HepG2 (cell line): ENCODE results near the gene TOMM22. TPM values are rescaled to one million over a fixed set of nuclear protein-coding genes. Genes with fewer than 3 reads are reported as not detected.

ENCODE experiments used
- ATAD3A ChIP-seq: sonication (generic); formaldehyde crosslinking; IDR thresholded peaks from 2 replicates; pipeline ENCODE4 v1.4.0; 2020; ENCODE audit warnings: missing genetic modification reagents
- KIAA2018 ChIP-seq: sonication (generic); formaldehyde crosslinking; IDR thresholded peaks from 2 replicates; pipeline ENCODE4 v1.5.0; 2020; ENCODE audit warnings: mild to moderate bottlenecking, missing genetic modification reagents, borderline replicate concordance
- KLF12 ChIP-seq: sonication (generic); formaldehyde crosslinking; IDR thresholded peaks from 2 replicates; pipeline ENCODE4 v1.4.0; 2020; ENCODE audit warnings: missing genetic modification reagents, borderline replicate concordance
- MTA1 ChIP-seq: sonication (generic); formaldehyde crosslinking; IDR thresholded peaks from 2 replicates; pipeline ENCODE4 v1.4.0; 2020; ENCODE audit warnings: missing genetic modification reagents, mild to moderate bottlenecking, borderline replicate concordance
- MZF1 ChIP-seq: sonication (generic); formaldehyde crosslinking; IDR thresholded peaks from 2 replicates; pipeline ENCODE4 v1.8.1; 2023; ENCODE audit warnings: mild to moderate bottlenecking, missing genetic modification reagents, borderline replicate concordance
- POLR2G ChIP-seq: fragments of 200-400 bp; formaldehyde crosslinking; IDR thresholded peaks from 2 replicates; pipeline ENCODE4 v1.6.1; 2018; ENCODE audit warnings: mild to moderate bottlenecking, low read depth, low read length, moderate library complexity
- RFXAP ChIP-seq: sonication (generic); formaldehyde crosslinking; IDR thresholded peaks from 2 replicates; pipeline ENCODE4 v1.4.0; 2020; ENCODE audit warnings: missing genetic modification reagents, borderline replicate concordance
- TAF15 ChIP-seq: fragments of 200-400 bp; formaldehyde crosslinking; IDR thresholded peaks from one replicate; pipeline ENCODE4 v1.6.1; 2018; ENCODE audit warnings: mild to moderate bottlenecking, low read depth, low read length; ENCODE audit not compliant: poor library complexity, severe bottlenecking
- TERF1 ChIP-seq: sonication (generic); formaldehyde crosslinking; IDR thresholded peaks from 2 replicates; pipeline ENCODE4 v1.8.0; 2022; ENCODE audit warnings: mild to moderate bottlenecking, missing genetic modification reagents, moderate library complexity
- ZBTB7A ChIP-seq: sonication (generic); formaldehyde crosslinking; IDR thresholded peaks from 2 replicates; pipeline ENCODE4 v1.8.0; 2022; ENCODE audit warnings: mild to moderate bottlenecking, missing genetic modification reagents
- ZNF24 ChIP-seq: fragments of 450-650 bp; IDR thresholded peaks from 2 replicates; pipeline ENCODE4 v1.6.1; 2017; ENCODE audit warnings: antibody characterized with exemption, mild to moderate bottlenecking
- ZNF713 ChIP-seq: sonication (generic); formaldehyde crosslinking; IDR thresholded peaks from 2 replicates; pipeline ENCODE4 v1.4.0; 2020; ENCODE audit warnings: mild to moderate bottlenecking, missing genetic modification reagents
- ZNF768 ChIP-seq: sonication (generic); formaldehyde crosslinking; IDR thresholded peaks from 2 replicates; pipeline ENCODE4 v1.4.0; 2020; ENCODE audit warnings: missing genetic modification reagents
- polyA plus RNA-seq, 8 experiments: library from polyadenylated mRNA; depleted of rRNA in 3 of 8; stranded (reverse) in 7 of 8; unstranded in 1 of 8; fragments of >200 nt; fragmentation: Illumina TruSeq in 4 of 8; extraction: Trizol in 4 of 8; gene quantifications; 2 replicates each; pipeline versions ENCODE4 v1.2.1 to v1.2.3, GENCODE V29; 2011 to 2016; ENCODE audit warnings: low read depth in 4 of 8, missing spikeins in 1 of 8, mixed read lengths in 1 of 8; ENCODE audit not compliant: insufficient read depth in 1 of 8
- total RNA-seq, 5 experiments: library from RNA; depleted of rRNA; stranded (reverse); fragments of >200 nt; fragmentation: Illumina TruSeq; extraction: Trizol; gene quantifications; 2 replicates each; pipeline ENCODE4 v1.2.3, GENCODE V29; 2016; ENCODE audit warnings: low read depth in 1 of 5
- TF ChIP-seq, protein P1 (sequence below): sonication (generic); formaldehyde crosslinking; IDR thresholded peaks from 2 replicates; pipeline ENCODE4 v1.5.0; 2020; ENCODE audit warnings: missing genetic modification reagents
- TF ChIP-seq, protein P2 (sequence below): sonication (generic); formaldehyde crosslinking; IDR thresholded peaks from 2 replicates; pipeline ENCODE4 v1.5.1; 2020; ENCODE audit warnings: missing genetic modification reagents, mild to moderate bottlenecking, borderline replicate concordance
- TF ChIP-seq, protein P3 (sequence below): IDR thresholded peaks from 2 replicates; pipeline ENCODE4 v1.6.1; 2016; ENCODE audit warnings: mild to moderate bottlenecking

TOMM22 gene
- total and polyA plus RNA-seq, 2 of the 13 experiments (the other 11 are each of a cell fraction or from before 2014, with no cell fraction given): 46.9 to 118 TPM

- TF ChIP-seq KIAA2018: no peak
- TF ChIP-seq MZF1 (CRISPR knock-in tag): no peak
- no peak for TF ChIP-seq KLF12
- TF ChIP-seq, protein P1, sequence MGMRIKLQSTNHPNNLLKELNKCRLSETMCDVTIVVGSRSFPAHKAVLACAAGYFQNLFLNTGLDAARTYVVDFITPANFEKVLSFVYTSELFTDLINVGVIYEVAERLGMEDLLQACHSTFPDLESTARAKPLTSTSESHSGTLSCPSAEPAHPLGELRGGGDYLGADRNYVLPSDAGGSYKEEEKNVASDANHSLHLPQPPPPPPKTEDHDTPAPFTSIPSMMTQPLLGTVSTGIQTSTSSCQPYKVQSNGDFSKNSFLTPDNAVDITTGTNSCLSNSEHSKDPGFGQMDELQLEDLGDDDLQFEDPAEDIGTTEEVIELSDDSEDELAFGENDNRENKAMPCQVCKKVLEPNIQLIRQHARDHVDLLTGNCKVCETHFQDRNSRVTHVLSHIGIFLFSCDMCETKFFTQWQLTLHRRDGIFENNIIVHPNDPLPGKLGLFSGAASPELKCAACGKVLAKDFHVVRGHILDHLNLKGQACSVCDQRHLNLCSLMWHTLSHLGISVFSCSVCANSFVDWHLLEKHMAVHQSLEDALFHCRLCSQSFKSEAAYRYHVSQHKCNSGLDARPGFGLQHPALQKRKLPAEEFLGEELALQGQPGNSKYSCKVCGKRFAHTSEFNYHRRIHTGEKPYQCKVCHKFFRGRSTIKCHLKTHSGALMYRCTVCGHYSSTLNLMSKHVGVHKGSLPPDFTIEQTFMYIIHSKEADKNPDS (CRISPR knock-in tag): no peak
- TF ChIP-seq ZNF24: no peak
- TF ChIP-seq RFXAP (CRISPR knock-in tag): no peak
- TF ChIP-seq ZNF713 (CRISPR knock-in tag): no peak
- TF ChIP-seq POLR2G: 0 out of 2 replicates have a peak, but pooled peaks have one; percentile 34
- TF ChIP-seq, protein P2, sequence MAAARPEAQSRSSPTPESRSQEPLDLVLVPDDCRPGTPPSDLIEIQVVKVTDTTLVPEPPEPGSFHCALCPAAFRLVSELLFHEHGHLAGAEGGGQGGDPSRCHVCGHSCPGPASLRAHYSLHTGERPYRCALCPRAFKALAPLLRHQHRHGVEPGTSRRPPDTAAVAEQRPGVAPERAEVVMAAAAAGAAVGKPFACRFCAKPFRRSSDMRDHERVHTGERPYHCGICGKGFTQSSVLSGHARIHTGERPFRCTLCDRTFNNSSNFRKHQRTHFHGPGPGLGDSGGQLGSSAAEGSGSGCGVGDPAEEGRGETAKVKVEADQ (CRISPR knock-in tag): no peak
- no peak for TF ChIP-seq TAF15
- TF ChIP-seq, protein P3, sequence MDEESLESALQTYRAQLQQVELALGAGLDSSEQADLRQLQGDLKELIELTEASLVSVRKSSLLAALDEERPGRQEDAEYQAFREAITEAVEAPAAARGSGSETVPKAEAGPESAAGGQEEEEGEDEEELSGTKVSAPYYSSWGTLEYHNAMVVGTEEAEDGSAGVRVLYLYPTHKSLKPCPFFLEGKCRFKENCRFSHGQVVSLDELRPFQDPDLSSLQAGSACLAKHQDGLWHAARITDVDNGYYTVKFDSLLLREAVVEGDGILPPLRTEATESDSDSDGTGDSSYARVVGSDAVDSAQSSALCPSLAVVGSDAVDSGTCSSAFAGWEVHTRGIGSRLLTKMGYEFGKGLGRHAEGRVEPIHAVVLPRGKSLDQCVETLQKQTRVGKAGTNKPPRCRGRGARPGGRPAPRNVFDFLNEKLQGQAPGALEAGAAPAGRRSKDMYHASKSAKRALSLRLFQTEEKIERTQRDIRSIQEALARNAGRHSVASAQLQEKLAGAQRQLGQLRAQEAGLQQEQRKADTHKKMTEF (CRISPR knock-in tag): peak; percentile 50; the same call in 1 of the 2 replicates
- TF ChIP-seq TERF1 (CRISPR knock-in tag): no peak
- no peak for TF ChIP-seq MTA1 (CRISPR knock-in tag)
- TF ChIP-seq ZBTB7A (CRISPR knock-in tag): no peak
- TF ChIP-seq ATAD3A (CRISPR knock-in tag): no peak
- no peak for TF ChIP-seq ZNF768 (CRISPR knock-in tag)
Observed at GRCh38 chr22:38707346-38707745, 25.6 kb downstream of the TOMM22 start (continued).
